Transverse colon (tissue), 4 donors: ENCODE data around the gene AQP6.

ENCODE experiments used
- POLR2A ChIP-seq: fragments of 450-650 bp; IDR thresholded peaks from one replicate; pipeline ENCODE4 v1.6.1; 2016; ENCODE audit warnings: antibody characterized with exemption, mild to moderate bottlenecking, moderate library complexity
- POLR2AphosphoS5 ChIP-seq, 3 donors: sonication (generic); formaldehyde crosslinking; IDR thresholded peaks; one replicate each; pipeline ENCODE4 v1.6.1; 2016; ENCODE audit warnings: antibody characterized with exemption in 3 of 3
- TF ChIP-seq, protein P1 (sequence below), 5 experiments: fragments of 200-600 bp in 3 of 5; fragments of 450-650 bp in 2 of 5; sonication (generic) in 3 of 5; IDR thresholded peaks; 1 replicate in 2 of 5; 2 replicates in 3 of 5; pipeline ENCODE4 v1.5.1; 2016 to 2017; ENCODE audit warnings: antibody characterized with exemption in 5 of 5, inconsistent platforms in 3 of 5, mild to moderate bottlenecking in 2 of 5, moderate library complexity in 1 of 5

DNA sequence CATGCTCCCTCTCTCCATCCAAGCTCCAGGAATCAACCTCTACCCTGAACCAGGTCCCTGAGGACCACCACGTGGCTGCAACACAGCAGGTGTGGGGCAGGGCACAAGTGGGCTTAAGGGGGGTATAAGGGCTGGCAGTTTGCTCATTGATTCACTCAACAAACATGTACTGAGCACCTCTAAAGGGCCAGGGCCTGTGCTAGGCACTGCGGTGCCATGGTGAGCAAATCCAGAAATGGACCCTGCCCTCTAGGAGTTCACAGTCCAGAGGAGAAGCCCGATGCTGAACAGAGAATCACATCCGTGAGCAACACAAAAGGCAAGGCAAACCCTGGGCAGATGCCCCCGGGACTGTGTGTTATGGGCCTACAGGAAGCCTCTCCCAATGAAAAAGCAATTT, 28.7 kb upstream of the AQP6 start:
- TF ChIP-seq, protein P1, sequence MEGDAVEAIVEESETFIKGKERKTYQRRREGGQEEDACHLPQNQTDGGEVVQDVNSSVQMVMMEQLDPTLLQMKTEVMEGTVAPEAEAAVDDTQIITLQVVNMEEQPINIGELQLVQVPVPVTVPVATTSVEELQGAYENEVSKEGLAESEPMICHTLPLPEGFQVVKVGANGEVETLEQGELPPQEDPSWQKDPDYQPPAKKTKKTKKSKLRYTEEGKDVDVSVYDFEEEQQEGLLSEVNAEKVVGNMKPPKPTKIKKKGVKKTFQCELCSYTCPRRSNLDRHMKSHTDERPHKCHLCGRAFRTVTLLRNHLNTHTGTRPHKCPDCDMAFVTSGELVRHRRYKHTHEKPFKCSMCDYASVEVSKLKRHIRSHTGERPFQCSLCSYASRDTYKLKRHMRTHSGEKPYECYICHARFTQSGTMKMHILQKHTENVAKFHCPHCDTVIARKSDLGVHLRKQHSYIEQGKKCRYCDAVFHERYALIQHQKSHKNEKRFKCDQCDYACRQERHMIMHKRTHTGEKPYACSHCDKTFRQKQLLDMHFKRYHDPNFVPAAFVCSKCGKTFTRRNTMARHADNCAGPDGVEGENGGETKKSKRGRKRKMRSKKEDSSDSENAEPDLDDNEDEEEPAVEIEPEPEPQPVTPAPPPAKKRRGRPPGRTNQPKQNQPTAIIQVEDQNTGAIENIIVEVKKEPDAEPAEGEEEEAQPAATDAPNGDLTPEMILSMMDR (IDR thresholded peaks at IDR 0.05) = no peak
- no peak for TF ChIP-seq POLR2A
- TF ChIP-seq POLR2AphosphoS5 (IDR thresholded peaks at IDR 0.05) = no peak
